GM12878 (cell line): ENCODE measurements around the gene INO80E. TPM values are rescaled to one million over a fixed set of nuclear protein-coding genes. Genes with fewer than 3 reads are reported as not detected.

Source experiments
- ATAC-seq: fragments of 200-7000 bp; cut with Tn5 transposase; 3 replicates; pipeline ENCODE4 v1.9.1; 2020; ENCODE audit warnings: mild to moderate bottlenecking, moderate library complexity
- BruUV-seq: library from RNA; stranded (reverse); fragments of 400-500 nt; replicated peaks from 2 replicates; lab custom pipeline; 2021; lab: Mats Ljungman, UMichigan
- CTCF ChIA-PET: fragments of 300-600 bp; sonication (Branson Sonifier 250); formaldehyde crosslinking; extraction: SDS; loops from one replicate; lab custom pipeline; 2021; ENCODE audit warnings: inconsistent platforms; lab: Yijun Ruan, JAX
- POLR2A ChIA-PET: fragments of 350-600 bp; formaldehyde crosslinking; extraction: SDS; loops from one replicate; lab custom pipeline; 2021; ENCODE audit warnings: inconsistent platforms; lab: Charles Lee
- RAD21 ChIA-PET: fragments of 300-600 bp; sonication (Branson Sonifier 250); formaldehyde crosslinking; loops from one replicate; lab custom pipeline; 2023; ENCODE audit warnings: antibody characterized with exemption; ENCODE audit not compliant: unreplicated experiment; lab: Charles Lee
- SMC1A ChIA-PET: fragments of 300-600 bp; sonication (Branson Sonifier 250); formaldehyde crosslinking; loops from one replicate; lab custom pipeline; 2023; ENCODE audit not compliant: unreplicated experiment, uncharacterized antibody; lab: Charles Lee
- DNase-seq: peaks from one replicate; pipeline ENCODE4 v3.0.0-alpha.2; 2011; ENCODE audit warnings: low read depth, low spot score
- FAIRE-seq: peaks from 3 replicates; lab custom pipeline; 2011; peaks lifted over from hg19 to GRCh38; lab: Jason Lieb, UNC
- H2AFZ ChIP-seq: 2 replicates; pipeline ENCODE4 v1.6.0; 2011; ENCODE audit warnings: low read depth, low read length, control low read depth; ENCODE audit not compliant: control insufficient read depth
- H3K27ac ChIP-seq: 2 replicates; pipeline ENCODE4 v1.5.1; 2011; ENCODE audit warnings: control low read depth; ENCODE audit not compliant: control insufficient read depth, insufficient read depth
- H3K27me3 ChIP-seq, 2 experiments: replicated peaks in 1 of 2; 2 replicates each; pipeline versions ENCODE4 v1.6.0 to v1.6.1; 2011; ENCODE audit warnings: low read length in 1 of 2; ENCODE audit not compliant: control insufficient read depth in 2 of 2, insufficient read depth in 2 of 2
- H3K36me3 ChIP-seq, 2 experiments: 2 replicates each; pipeline ENCODE4 v1.5.1; 2011; ENCODE audit warnings: low read length in 1 of 2; ENCODE audit not compliant: control insufficient read depth in 2 of 2, insufficient read depth in 2 of 2
- H3K4me1 ChIP-seq: 2 replicates; pipeline ENCODE4 v1.6.1; 2011; ENCODE audit warnings: mild to moderate bottlenecking, low read length, moderate library complexity, mixed read lengths; ENCODE audit not compliant: control insufficient read depth, insufficient read depth
- H3K4me2 ChIP-seq: 2 replicates; pipeline ENCODE4 v1.6.0; 2011; ENCODE audit warnings: control low read depth; ENCODE audit not compliant: control insufficient read depth, insufficient read depth
- H3K4me3 ChIP-seq: fragments of 200-600 bp; sonication (generic); 2 replicates; pipeline ENCODE4 v1.5.1; 2016
- H3K79me2 ChIP-seq: 2 replicates; pipeline ENCODE4 v1.6.0; 2011; ENCODE audit warnings: low read length; ENCODE audit not compliant: control insufficient read depth, insufficient read depth
- H3K9ac ChIP-seq: 2 replicates; pipeline ENCODE4 v1.8.0; 2011; ENCODE audit warnings: low read length, control low read depth, mixed read lengths; ENCODE audit not compliant: control insufficient read depth, insufficient read depth
- H3K9me3 ChIP-seq: replicated peaks from 3 replicates; pipeline ENCODE4 v1.5.1; 2011; ENCODE audit warnings: mild to moderate bottlenecking, low read length; ENCODE audit not compliant: control insufficient read depth, insufficient read depth
- H4K20me1 ChIP-seq: 2 replicates; pipeline ENCODE4 v1.6.0; 2011; ENCODE audit not compliant: control insufficient read depth, insufficient read depth
- CEBPB ChIP-seq, 2 experiments: fragments of 150-350 bp in 1 of 2; IDR thresholded peaks; 2 replicates each; pipeline ENCODE4 v1.6.1; 2012 to 2014; ENCODE audit warnings: low read depth in 2 of 2, low read length in 2 of 2, borderline replicate concordance in 1 of 2, inconsistent platforms in 1 of 2
- DPF2 ChIP-seq: fragments of 450-650 bp; IDR thresholded peaks from 2 replicates; pipeline ENCODE4 v1.6.1; 2017; ENCODE audit warnings: mild to moderate bottlenecking
- HDAC2 ChIP-seq: fragments of 200-600 bp; sonication (generic); IDR thresholded peaks from 2 replicates; pipeline ENCODE4 v1.6.1; 2017
- MXI1 ChIP-seq: fragments of 150-350 bp; IDR thresholded peaks from 2 replicates; pipeline ENCODE4 v1.6.1; 2011; ENCODE audit warnings: low read depth, mild to moderate bottlenecking, inconsistent platforms, low read length, improper control_type of control experiment
- NR2C2 ChIP-seq: IDR thresholded peaks from 2 replicates; pipeline ENCODE4 v1.6.1; 2011; ENCODE audit warnings: borderline replicate concordance, low read depth; ENCODE audit not compliant: control insufficient read depth, insufficient read length
- PAX8 ChIP-seq: fragments of 450-650 bp; IDR thresholded peaks from 2 replicates; pipeline ENCODE4 v1.6.1; 2017; ENCODE audit warnings: mild to moderate bottlenecking, moderate library complexity
- POU2F2 ChIP-seq: IDR thresholded peaks from 3 replicates; pipeline ENCODE4 v1.6.1; 2011; ENCODE audit warnings: low read depth, mild to moderate bottlenecking, low read length, borderline replicate concordance
- RELA ChIP-seq: fragments of 450-650 bp; IDR thresholded peaks from 2 replicates; pipeline ENCODE4 v1.8.0; 2014; ENCODE audit warnings: borderline replicate concordance; ENCODE audit not compliant: partially characterized antibody
- RFX5 ChIP-seq: IDR thresholded peaks from 2 replicates; pipeline ENCODE4 v1.6.1; 2011; ENCODE audit warnings: low read depth, low read length, improper control_type of control experiment
- SIX5 ChIP-seq: IDR thresholded peaks from 2 replicates; pipeline ENCODE4 v1.6.1; 2011; ENCODE audit warnings: mild to moderate bottlenecking, low read depth, low read length, moderate library complexity; ENCODE audit not compliant: severe bottlenecking
- SMC3 ChIP-seq: IDR thresholded peaks from 2 replicates; pipeline ENCODE4 v1.6.1; 2011; ENCODE audit warnings: low read length, improper control_type of control experiment, borderline replicate concordance
- SREBF1 ChIP-seq: IDR thresholded peaks from 2 replicates; pipeline ENCODE4 v1.6.1; 2012; ENCODE audit warnings: mild to moderate bottlenecking, low read length
- SREBF2 ChIP-seq: IDR thresholded peaks from 2 replicates; pipeline ENCODE4 v1.6.1; 2012; ENCODE audit warnings: mild to moderate bottlenecking, low read length
- ZBED1 ChIP-seq: IDR thresholded peaks from 2 replicates; pipeline ENCODE4 v1.6.1; 2016; ENCODE audit warnings: borderline replicate concordance
- ZNF384 ChIP-seq: IDR thresholded peaks from 2 replicates; pipeline ENCODE4 v1.6.1; 2012; ENCODE audit warnings: low read depth, mild to moderate bottlenecking, low read length, improper control_type of control experiment, borderline replicate concordance
- WGBS: methylation state at CpG from one replicate; pipeline ENCODE4 v1.1.6; 2016; ENCODE audit warnings: low lambda C conversion rate; ENCODE audit not compliant: insufficient replicate concordance, insufficient coverage; ENCODE audit errors: missing lambda C conversion rate; 5-methylcytosine and 5-hydroxymethylcytosine counted together
- in situ Hi-C: fragments of 300-500 bp; cut with MboI; formaldehyde crosslinking; loops from 9 replicates; pipeline ENCODE4 v1.14.3; 2018; ENCODE audit warnings: mixed read lengths
- intact Hi-C: fragments of 100-400 bp; cut with micrococcal nuclease; formaldehyde crosslinking; loops from one replicate; pipeline ENCODE4 v1.14.2; 2022; ENCODE audit not compliant: unreplicated experiment
- polyA plus RNA-seq, 11 experiments: library from polyadenylated mRNA; depleted of rRNA in 4 of 11; unstranded in 6 of 11; stranded (reverse) in 5 of 11; fragments of >200 nt; fragmentation: Nextera tagmentation in 4 of 11; fragmentation: Illumina TruSeq in 1 of 11; extraction: Ambion mirVana in 4 of 11; extraction: Trizol in 1 of 11; gene quantifications; 1 replicate in 1 of 11; 2 replicates in 10 of 11; pipeline versions ENCODE4 v1.2.1 to v1.2.3, GENCODE V29; 2011 to 2016; ENCODE audit warnings: inconsistent platforms in 2 of 11, missing spikeins in 2 of 11, low read depth in 1 of 11
- total RNA-seq, 4 experiments: library from RNA; depleted of rRNA in 3 of 4; stranded (reverse); fragments of >200 nt in 3 of 4; fragmentation: Illumina TruSeq in 1 of 4; extraction: Trizol in 1 of 4; gene quantifications; 2 replicates each; pipeline versions ENCODE4 v1.2.1 to v1.2.3, GENCODE V29; 2013 to 2021
- TF ChIP-seq, protein P1 (sequence below): IDR thresholded peaks from 2 replicates; pipeline ENCODE4 v1.6.1; 2012; ENCODE audit warnings: improper control_type of control experiment, low read depth, low read length; ENCODE audit not compliant: insufficient replicate concordance

The INO80E gene
- total and polyA plus RNA-seq, 10 of the 15 experiments (the other 5 are each of a cell fraction or from before 2014, with no cell fraction given): 0.39 to 74.0 (median 33.0) TPM

DNA sequence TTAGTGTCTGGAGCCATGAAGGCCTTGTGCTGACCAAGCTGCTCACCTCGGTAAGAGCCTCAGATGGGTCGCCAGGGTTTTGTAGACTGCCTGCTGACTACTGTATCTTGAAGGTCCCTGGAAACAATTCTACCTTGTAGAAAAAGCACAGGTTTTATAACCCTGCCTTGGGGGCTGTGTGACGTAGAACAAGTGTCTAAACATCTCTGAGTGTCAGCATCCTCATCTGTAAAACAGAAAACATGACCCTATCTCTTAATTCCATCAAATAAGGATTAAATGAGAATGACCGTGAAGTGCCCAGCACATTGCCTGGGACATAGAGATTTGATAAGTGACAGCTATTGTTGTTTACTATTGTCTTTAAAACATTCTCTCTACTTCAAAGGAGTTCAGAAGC, 27.8 kb upstream of the INO80E start:
- Histone ChIP-seq H3K4me2 (no peak overlapping the region), H3K9ac (no peak overlapping the region), H3K9me3 (no peaks in the 10 kb centered on the region; the same call in 2 of the 3 replicates)
- WGBS: 100% methylated on average over 4 of the region's 4 CpGs
- CTCF ChIA-PET: no interaction called here
- DNase-seq: no peak
- FAIRE-seq: no peak
- no peak for ATAC-seq
- BruUV-seq: no TSS peak
- TF ChIP-seq DPF2 (no peak), HDAC2 (no peak), ZNF384 (no peak), RELA (no peak), SREBF2 (no peak), SMC3 (no peak), PAX8 (no peak), ZBED1 (no peak), MXI1 (no peak), RFX5 (no peak), NR2C2 (no peak), CEBPB (IDR thresholded peaks at IDR 0.05; ENCODE audit: borderline replicate concordance in 1 of 2, low read depth in 2 of 2, low read length in 2 of 2) (no peak), POU2F2 (no peak), SREBF1 (no peak), SIX5 (no peak)
- TF ChIP-seq, protein P1, sequence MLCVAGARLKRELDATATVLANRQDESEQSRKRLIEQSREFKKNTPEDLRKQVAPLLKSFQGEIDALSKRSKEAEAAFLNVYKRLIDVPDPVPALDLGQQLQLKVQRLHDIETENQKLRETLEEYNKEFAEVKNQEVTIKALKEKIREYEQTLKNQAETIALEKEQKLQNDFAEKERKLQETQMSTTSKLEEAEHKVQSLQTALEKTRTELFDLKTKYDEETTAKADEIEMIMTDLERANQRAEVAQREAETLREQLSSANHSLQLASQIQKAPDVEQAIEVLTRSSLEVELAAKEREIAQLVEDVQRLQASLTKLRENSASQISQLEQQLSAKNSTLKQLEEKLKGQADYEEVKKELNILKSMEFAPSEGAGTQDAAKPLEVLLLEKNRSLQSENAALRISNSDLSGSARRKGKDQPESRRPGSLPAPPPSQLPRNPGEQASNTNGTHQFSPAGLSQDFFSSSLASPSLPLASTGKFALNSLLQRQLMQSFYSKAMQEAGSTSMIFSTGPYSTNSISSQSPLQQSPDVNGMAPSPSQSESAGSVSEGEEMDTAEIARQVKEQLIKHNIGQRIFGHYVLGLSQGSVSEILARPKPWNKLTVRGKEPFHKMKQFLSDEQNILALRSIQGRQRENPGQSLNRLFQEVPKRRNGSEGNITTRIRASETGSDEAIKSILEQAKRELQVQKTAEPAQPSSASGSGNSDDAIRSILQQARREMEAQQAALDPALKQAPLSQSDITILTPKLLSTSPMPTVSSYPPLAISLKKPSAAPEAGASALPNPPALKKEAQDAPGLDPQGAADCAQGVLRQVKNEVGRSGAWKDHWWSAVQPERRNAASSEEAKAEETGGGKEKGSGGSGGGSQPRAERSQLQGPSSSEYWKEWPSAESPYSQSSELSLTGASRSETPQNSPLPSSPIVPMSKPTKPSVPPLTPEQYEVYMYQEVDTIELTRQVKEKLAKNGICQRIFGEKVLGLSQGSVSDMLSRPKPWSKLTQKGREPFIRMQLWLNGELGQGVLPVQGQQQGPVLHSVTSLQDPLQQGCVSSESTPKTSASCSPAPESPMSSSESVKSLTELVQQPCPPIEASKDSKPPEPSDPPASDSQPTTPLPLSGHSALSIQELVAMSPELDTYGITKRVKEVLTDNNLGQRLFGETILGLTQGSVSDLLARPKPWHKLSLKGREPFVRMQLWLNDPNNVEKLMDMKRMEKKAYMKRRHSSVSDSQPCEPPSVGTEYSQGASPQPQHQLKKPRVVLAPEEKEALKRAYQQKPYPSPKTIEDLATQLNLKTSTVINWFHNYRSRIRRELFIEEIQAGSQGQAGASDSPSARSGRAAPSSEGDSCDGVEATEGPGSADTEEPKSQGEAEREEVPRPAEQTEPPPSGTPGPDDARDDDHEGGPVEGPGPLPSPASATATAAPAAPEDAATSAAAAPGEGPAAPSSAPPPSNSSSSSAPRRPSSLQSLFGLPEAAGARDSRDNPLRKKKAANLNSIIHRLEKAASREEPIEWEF: no peak
- TF ChIP-seq, all 136 proteins: peak for 0
- Histone ChIP-seq H2AFZ (no peak overlapping the region), H3K27ac (no peak overlapping the region), H3K4me3 (no peak overlapping the region), H3K4me1 (no peaks in the 10 kb centered on the region), H3K79me2 (no peaks in the 10 kb centered on the region), H3K36me3 (no peaks in the 10 kb centered on the region; a peak in 2 of 4 replicates), H4K20me1 (no peaks in the 10 kb centered on the region), H3K27me3 (no peaks in the 10 kb centered on the region)
- in situ Hi-C loops (no loop called here), intact Hi-C loops (no loop called here)
- POLR2A ChIA-PET: no interaction called here
- RAD21 ChIA-PET: no interaction called here
- SMC1A ChIA-PET: no interaction called here
